ENCODE data around the gene SCYGR6. TPM values are rescaled to one million over a fixed set of nuclear protein-coding genes. Genes with fewer than 3 reads are reported as not detected.

The SCYGR6 gene
- total and polyA plus RNA-seq, 2 of the 8 experiments (the other 6 are each of a cell fraction or from before 2014, with no cell fraction given), result not detected

- no peak overlapping the region for H3K4ac ChIP-seq (replicated peaks; ENCODE audit: insufficient read length, low read depth, low read length)
- H3K18ac ChIP-seq (ENCODE audit: extremely low read depth, low read length), result no peak overlapping the region
- no peak overlapping the region for H3K56ac ChIP-seq (replicated peaks; ENCODE audit: insufficient read length, low read depth, low read length)
- no peak overlapping the region for H2BK15ac ChIP-seq (ENCODE audit: low read length)
- H2BK12ac ChIP-seq (ENCODE audit: low read depth, low read length), result no peak overlapping the region
- H3K4me2 ChIP-seq (ENCODE audit: insufficient read depth in 1 of 2, low read depth in 2 of 2, low read length in 2 of 2), result no peak overlapping the region
- H3K4me3 ChIP-seq (ENCODE audit: extremely low read depth in 1 of 4, insufficient read depth in 2 of 4, low read depth in 3 of 4, low read length in 4 of 4), result no peak overlapping the region
- no peaks in the 10 kb centered on the region for H3K9me3 ChIP-seq (ENCODE audit: insufficient read depth in 2 of 2, low read depth in 1 of 2, low read length in 1 of 2)
- H3K27ac ChIP-seq (ENCODE audit: low read depth, low read length), result no peak overlapping the region
- no peak overlapping the region for H4K5ac ChIP-seq (ENCODE audit: insufficient read length, low read depth, low read length)
- no peak overlapping the region for H3K23ac ChIP-seq (ENCODE audit: insufficient read length)
- H2BK120ac ChIP-seq (replicated peaks; ENCODE audit: low read depth, low read length), result no peak overlapping the region
- no peaks in the 10 kb centered on the region for H3K79me2 ChIP-seq (ENCODE audit: control insufficient read depth in 1 of 2, insufficient read depth in 2 of 2, low read length in 2 of 2)
- no peaks in the 10 kb centered on the region for H4K20me1 ChIP-seq (replicated peaks in 1 of 2; ENCODE audit: control insufficient read depth in 1 of 2, insufficient read depth in 2 of 2, low read length in 2 of 2)
- WGBS, 2 experiments (ENCODE audit: extremely low coverage in 1 of 2, insufficient coverage in 1 of 2, insufficient read length in 1 of 2, insufficient replicate concordance in 2 of 2, low coverage in 1 of 2, low lambda C conversion rate in 2 of 2, missing lambda C conversion rate in 1 of 2), result 82% methylated on average over 5 of the region's 5 CpGs; no CpG with 5 or more reads in 1 of the 2 experiments
- H3K9ac ChIP-seq (replicated peaks in 1 of 4; ENCODE audit: extremely low read depth in 1 of 4, low read depth in 3 of 4, low read length in 3 of 4), result no peak overlapping the region
- H2BK5ac ChIP-seq (ENCODE audit: low read depth, low read length), result no peak overlapping the region
- H3K27me3 ChIP-seq (replicated peaks in 1 of 4; ENCODE audit: control insufficient read depth in 3 of 4, extremely low read depth in 1 of 4, insufficient read depth in 3 of 4, low read length in 3 of 4), result no peaks in the 10 kb centered on the region
- no peak for DNase-seq (ENCODE audit: low read depth in 1 of 2, low spot score in 2 of 2)
- no peaks in the 10 kb centered on the region for H3K23me2 ChIP-seq (ENCODE audit: low read depth, low read length)
- H4K8ac ChIP-seq (ENCODE audit: extremely low read depth, insufficient read depth, low read length), result no peak overlapping the region
- FAIRE-seq, result no peak
- H3K4me1 ChIP-seq (replicated peaks in 1 of 4; ENCODE audit: control insufficient read depth in 3 of 4, insufficient read depth in 4 of 4, low read length in 3 of 4), result peaks cover 0 to 8% (median 2%) of the 10 kb centered on the region in 4 experiments; a peak in 5 of 7 replicates
- no peak overlapping the region for H2AFZ ChIP-seq (ENCODE audit: low read length)
- H3K79me1 ChIP-seq (ENCODE audit: low read depth, low read length), result no peaks in the 10 kb centered on the region
- H3K14ac ChIP-seq (ENCODE audit: insufficient read length), result no peak overlapping the region
- no peak overlapping the region for H2BK20ac ChIP-seq (ENCODE audit: low read length)
- ChIA-PET POLR2A (ENCODE audit: partially characterized antibody) (no interaction called here), CTCF (ENCODE audit: partially characterized antibody) (no interaction called here)
- no peak overlapping the region for H2AK5ac ChIP-seq (ENCODE audit: low read depth, low read length)
- no peaks in the 10 kb centered on the region for H3K36me3 ChIP-seq (ENCODE audit: control insufficient read depth in 2 of 4, insufficient read depth in 4 of 4, low read length in 3 of 4)
- no peak for TF ChIP-seq SUZ12 (IDR thresholded peaks at IDR 0.05; ENCODE audit: low read length)
- no peak for TF ChIP-seq BCL11A (IDR thresholded peaks at IDR 0.05; ENCODE audit: low read depth in 2 of 2, low read length in 2 of 2)
- TF ChIP-seq RXRA (IDR thresholded peaks at IDR 0.05; ENCODE audit: insufficient read depth, low read depth, low read length), result no peak
- no peak overlapping the region for H4K91ac ChIP-seq (replicated peaks; ENCODE audit: insufficient read length, low read length)
Measured at GRCh38 chr2:227674485-227674884, 50.1 kb downstream of the SCYGR6 start.

Small RNA genes lying within 50 kb of the gene (small RNA-seq; reads per million reads assigned to genes)
- gene RNA5SP121 (ENCODE audit: insufficient read depth), result not detected

Other genes with a start within 250 kb of the SCYGR6 start
- not detected in 2 replicates for gene SCYGR2, start 125.9 kb downstream of the SCYGR6 start, total RNA-seq (2021; fragmentation: NEBNext Ultra II Directional; extraction: Animal tissue kit (Norgen Biotek cat#: 25700))
- gene SCYGR2, start 125.9 kb downstream of the SCYGR6 start, polyA plus RNA-seq (2011; rRNA removed), result not detected in 2 replicates
- gene SCYGR3, start 109.9 kb downstream of the SCYGR6 start, total RNA-seq (2021; fragmentation: NEBNext Ultra II Directional; extraction: Animal tissue kit (Norgen Biotek cat#: 25700)), result not detected in 2 replicates
- gene SCYGR3, start 109.9 kb downstream of the SCYGR6 start, polyA plus RNA-seq (2011; rRNA removed), result not detected in 2 replicates
- gene SCYGR4, start 107.3 kb downstream of the SCYGR6 start, total RNA-seq (2021; fragmentation: NEBNext Ultra II Directional; extraction: Animal tissue kit (Norgen Biotek cat#: 25700)), result not detected in 2 replicates
- gene SCYGR4, start 107.3 kb downstream of the SCYGR6 start, polyA plus RNA-seq (2011; rRNA removed), result not detected in 2 replicates
- not detected in 2 replicates for gene SCYGR5, start 58.0 kb downstream of the SCYGR6 start, total RNA-seq (2021; fragmentation: NEBNext Ultra II Directional; extraction: Animal tissue kit (Norgen Biotek cat#: 25700))
- not detected in 2 replicates for gene SCYGR5, start 58.0 kb downstream of the SCYGR6 start, polyA plus RNA-seq (2011; rRNA removed)
- 5.9 and 9.8 TPM in 2 replicates for gene SLC19A3, start 6.7 kb downstream of the SCYGR6 start, total RNA-seq (2021; fragmentation: NEBNext Ultra II Directional; extraction: Animal tissue kit (Norgen Biotek cat#: 25700))
- 7.0 and 8.4 TPM in 2 replicates for gene SLC19A3, start 6.7 kb downstream of the SCYGR6 start, polyA plus RNA-seq (2011; rRNA removed)
- not detected in 2 replicates for gene SCYGR7, start 3.6 kb upstream of the SCYGR6 start, total RNA-seq (2021; fragmentation: NEBNext Ultra II Directional; extraction: Animal tissue kit (Norgen Biotek cat#: 25700))
- not detected in 2 replicates for gene SCYGR7, start 3.6 kb upstream of the SCYGR6 start, polyA plus RNA-seq (2011; rRNA removed)
- gene SCYGR8, start 21.1 kb upstream of the SCYGR6 start, total RNA-seq (2021; fragmentation: NEBNext Ultra II Directional; extraction: Animal tissue kit (Norgen Biotek cat#: 25700)), result not detected in 2 replicates
- not detected in 2 replicates for gene SCYGR8, start 21.1 kb upstream of the SCYGR6 start, polyA plus RNA-seq (2011; rRNA removed)
- not detected in 2 replicates for gene CCL20, start 89.1 kb upstream of the SCYGR6 start, total RNA-seq (2021; fragmentation: NEBNext Ultra II Directional; extraction: Animal tissue kit (Norgen Biotek cat#: 25700))
- gene CCL20, start 89.1 kb upstream of the SCYGR6 start, polyA plus RNA-seq (2011; rRNA removed), result not detected in 2 replicates
- gene DAW1, start 146.9 kb upstream of the SCYGR6 start, total RNA-seq (2021; fragmentation: NEBNext Ultra II Directional; extraction: Animal tissue kit (Norgen Biotek cat#: 25700)), result 0.84 and 1.4 TPM in 2 replicates
- 0.24 and 0.44 TPM in 2 replicates for gene DAW1, start 146.9 kb upstream of the SCYGR6 start, polyA plus RNA-seq (2011; rRNA removed)

Measured in H1 (cell line).